HFF-Myc (cell line): ENCODE data around the gene MOV10.

Experiments
- DNase-seq: peaks from one replicate; pipeline ENCODE4 v3.0.0-alpha.2; 2011; ENCODE audit warnings: low read depth; ENCODE audit errors: extremely low read depth
- H3K4me3 ChIP-seq: replicated peaks from 2 replicates; pipeline ENCODE4 v1.5.1; 2011; ENCODE audit warnings: low read depth, mild to moderate bottlenecking, control low read depth, low read length
- CTCF ChIP-seq: IDR thresholded peaks from 2 replicates; pipeline ENCODE4 v1.5.1; 2012; ENCODE audit warnings: mild to moderate bottlenecking, low read depth, low read length, control low read depth; ENCODE audit errors: missing control alignments

MOV10 gene

GRCh38 chr1:112689196-112689841 lies 14.9 kb downstream of the MOV10 start:
- DNase-seq: no peak
- H3K4me3 ChIP-seq: no peak overlapping the region
- no peak for TF ChIP-seq CTCF

DNA sequence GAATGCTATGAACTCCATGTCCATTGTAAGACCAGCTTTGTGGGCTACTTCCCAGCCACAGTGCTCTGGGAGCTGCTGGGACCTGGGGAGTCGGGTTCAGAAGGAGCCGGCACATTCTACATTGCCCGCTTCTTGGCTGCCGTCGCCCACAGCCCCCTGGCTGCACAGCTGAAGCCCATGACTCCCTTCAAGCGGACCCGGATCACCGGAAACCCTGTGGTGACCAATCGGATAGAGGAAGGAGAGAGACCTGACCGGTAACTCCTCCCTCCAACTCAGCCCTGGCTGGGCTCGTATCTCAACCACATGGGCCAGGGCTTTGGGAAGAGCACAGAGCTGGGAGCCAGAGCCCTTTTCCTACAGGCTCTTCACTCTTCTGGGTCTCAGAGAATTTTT lies 15.4 kb downstream of the MOV10 start:
- H3K4me3 ChIP-seq: no peak overlapping the region
- DNase-seq: no peak
- TF ChIP-seq CTCF: no peak

DNA sequence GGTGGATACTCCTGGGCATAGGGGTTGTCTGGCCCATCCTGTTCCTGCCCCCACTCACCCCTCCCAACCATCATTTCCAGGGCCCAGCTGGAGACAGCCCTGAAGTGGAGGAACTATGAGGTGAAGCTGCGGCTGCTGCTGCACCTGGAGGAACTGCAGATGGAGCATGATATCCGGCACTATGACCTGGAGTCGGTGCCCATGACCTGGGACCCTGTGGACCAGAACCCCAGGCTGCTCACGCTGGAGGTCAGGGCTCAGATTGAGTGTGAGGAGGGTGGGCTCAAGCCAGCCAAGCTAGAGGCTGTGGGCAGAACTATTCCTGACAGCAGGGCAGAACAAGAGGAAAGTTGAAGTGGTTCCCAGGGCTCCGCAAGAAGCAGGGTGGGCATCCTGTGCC lies 18.2 kb downstream of the MOV10 start:
- no peak overlapping the region for H3K4me3 ChIP-seq
- DNase-seq: no peak
- no peak for TF ChIP-seq CTCF

DNA sequence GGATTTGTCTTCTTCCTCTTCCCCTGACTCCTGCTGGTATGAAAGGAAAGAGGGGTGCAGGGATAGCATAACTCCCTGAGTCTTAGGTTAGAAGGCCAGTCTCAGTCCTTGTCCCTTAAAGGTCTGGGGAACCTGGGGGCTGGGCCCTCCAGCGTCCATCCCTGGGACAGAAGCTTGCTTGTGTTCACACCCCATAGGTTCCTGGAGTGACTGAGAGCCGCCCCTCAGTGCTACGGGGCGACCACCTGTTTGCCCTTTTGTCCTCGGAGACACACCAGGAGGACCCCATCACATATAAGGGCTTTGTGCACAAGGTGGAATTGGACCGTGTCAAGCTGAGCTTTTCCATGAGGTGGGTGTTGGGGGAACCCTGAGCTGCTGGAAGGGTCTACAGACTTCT lies 19.4 kb downstream of the MOV10 start:
- H3K4me3 ChIP-seq: no peak overlapping the region
- DNase-seq: no peak
- no peak for TF ChIP-seq CTCF

DNA sequence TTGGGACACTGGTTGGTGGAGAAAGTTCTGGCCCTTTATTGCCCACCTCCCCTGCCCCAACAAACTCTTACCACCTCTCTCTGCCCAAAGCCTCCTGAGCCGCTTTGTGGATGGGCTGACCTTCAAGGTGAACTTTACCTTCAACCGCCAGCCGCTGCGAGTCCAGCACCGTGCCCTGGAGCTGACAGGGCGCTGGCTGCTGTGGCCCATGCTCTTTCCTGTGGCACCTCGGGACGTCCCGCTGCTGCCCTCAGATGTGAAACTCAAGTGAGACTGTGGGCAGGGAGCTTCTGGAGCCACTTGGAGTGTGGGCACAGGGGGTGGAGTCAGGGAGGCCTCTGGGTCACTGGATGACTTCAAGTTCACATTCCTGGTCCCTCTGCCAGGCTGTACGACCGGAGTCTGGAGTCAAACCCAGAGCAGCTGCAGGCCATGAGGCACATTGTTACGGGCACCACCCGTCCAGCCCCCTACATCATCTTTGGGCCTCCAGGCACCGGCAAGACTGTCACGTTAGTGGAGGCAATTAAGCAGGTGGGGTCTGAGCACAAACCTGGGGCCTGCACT lies 20.0 kb downstream of the MOV10 start:
- DNase-seq: no peak
- TF ChIP-seq CTCF: no peak
- H3K4me3 ChIP-seq: no peak overlapping the region

GRCh38 chr1:112695276-112695675 lies 20.8 kb downstream of the MOV10 start:
- no peak overlapping the region for H3K4me3 ChIP-seq
- TF ChIP-seq CTCF: no peak
- no peak for DNase-seq

DNA sequence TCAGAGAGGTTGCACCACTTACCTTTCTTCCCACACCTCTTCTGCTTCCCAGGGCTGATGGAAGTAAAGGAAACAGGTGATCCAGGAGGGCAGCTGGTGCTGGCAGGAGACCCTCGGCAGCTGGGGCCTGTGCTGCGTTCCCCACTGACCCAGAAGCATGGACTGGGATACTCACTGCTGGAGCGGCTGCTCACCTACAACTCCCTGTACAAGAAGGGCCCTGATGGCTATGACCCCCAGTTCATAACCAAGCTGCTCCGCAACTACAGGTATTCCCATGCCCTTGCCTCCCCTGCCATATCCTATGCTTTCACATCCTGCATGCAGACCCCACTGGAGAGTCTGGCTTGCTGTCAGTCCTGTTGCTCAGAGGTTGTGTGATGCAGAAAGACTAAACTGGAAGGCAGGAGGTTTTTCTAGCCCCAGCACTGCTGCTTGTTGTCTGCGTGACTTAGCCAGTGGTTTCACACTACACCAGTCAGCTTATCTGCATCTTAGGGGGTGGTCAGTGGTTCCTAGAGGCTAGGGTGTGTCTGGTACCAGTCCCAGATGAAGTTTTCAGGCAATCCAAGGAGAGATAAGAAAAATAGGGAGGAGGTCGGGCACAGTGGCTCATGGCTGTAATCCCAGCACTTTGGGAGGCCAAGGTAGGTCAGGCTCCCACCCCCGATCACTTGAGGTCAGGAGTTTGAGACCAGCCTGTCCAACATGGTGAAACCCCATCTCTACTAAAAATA lies 22.3 kb downstream of the MOV10 start:
- no peak overlapping the region for H3K4me3 ChIP-seq
- no peak for TF ChIP-seq CTCF
- no peak for DNase-seq
